NCI-H187 (cell line): ENCODE results near the gene PSMB7.

Experiments used
- DNase-seq, 2 experiments: peaks; one replicate each; lab custom pipeline; 2025; lab: John Stamatoyannopoulos, UW

PSMB7 gene

GRCh38 chr9:124345063-124345462, 70.2 kb downstream of the PSMB7 start:
- DNase-seq = no peak

GRCh38 chr9:124344291-124345050, 70.8 kb downstream of the PSMB7 start:
- DNase-seq = no peak

- DNase-seq = no peak
These were observed 71.5 kb downstream of the PSMB7 start for GRCh38 chr9:124343533-124344290.

- no peak for DNase-seq
These were observed 72.3 kb downstream of the PSMB7 start for GRCh38 chr9:124342776-124343485.

GRCh38 chr9:124342402-124342775, 72.9 kb downstream of the PSMB7 start:
- no peak for DNase-seq

GRCh38 chr9:124341455-124342170, 73.6 kb downstream of the PSMB7 start:
- no peak for DNase-seq

- DNase-seq = no peak
These were observed 74.8 kb downstream of the PSMB7 start for GRCh38 chr9:124340219-124341069.

GRCh38 chr9:124339603-124340146, 75.6 kb downstream of the PSMB7 start:
- no peak for DNase-seq

- no peak for DNase-seq
These were observed 77.7 kb downstream of the PSMB7 start for GRCh38 chr9:124337562-124337961.

GRCh38 chr9:124335320-124335707, 79.9 kb downstream of the PSMB7 start:
- no peak for DNase-seq

- no peak for DNase-seq
These were observed 80.5 kb downstream of the PSMB7 start for GRCh38 chr9:124334568-124335319.

- no peak for DNase-seq
These were observed 82.1 kb downstream of the PSMB7 start for GRCh38 chr9:124333203-124333579.

GRCh38 chr9:124332361-124333202, 82.7 kb downstream of the PSMB7 start:
- no peak for DNase-seq

GRCh38 chr9:124331580-124331979, 83.7 kb downstream of the PSMB7 start:
- DNase-seq = no peak

GRCh38 chr9:124330011-124330697, 85.1 kb downstream of the PSMB7 start:
- DNase-seq = no peak

- DNase-seq = no peak
These were observed 85.9 kb downstream of the PSMB7 start for GRCh38 chr9:124329206-124329792.

GRCh38 chr9:124328285-124328684, 87.0 kb downstream of the PSMB7 start:
- no peak for DNase-seq

- DNase-seq = no peak
These were observed 87.8 kb downstream of the PSMB7 start for GRCh38 chr9:124327491-124327890.
